GM23338 (cell line): ENCODE results near the gene CLDN11. TPM values are rescaled to one million over a fixed set of nuclear protein-coding genes. Genes with fewer than 3 reads are reported as not detected.

Experiments used
- ATAC-seq: fragments of 200-7000 bp; cut with Tn5 transposase; 3 replicates; pipeline ENCODE4 v1.9.1; 2020
- DNase-seq: peaks from one replicate; pipeline ENCODE4 v3.0.0-alpha.2; 2015; ENCODE audit warnings: low spot score
- H2AFZ ChIP-seq: fragments of 200-600 bp; sonication (generic); 2 replicates; pipeline ENCODE4 v1.8.0; 2016; ENCODE audit warnings: antibody characterized with exemption, mild to moderate bottlenecking, moderate library complexity
- H3F3A ChIP-seq: fragments of 200-600 bp; sonication (generic); replicated peaks from 2 replicates; pipeline ENCODE4 v1.8.0; 2017; ENCODE audit warnings: antibody characterized with exemption, mixed run types, low read depth
- H3K27ac ChIP-seq: fragments of 200-600 bp; sonication (generic); 2 replicates; pipeline ENCODE4 v1.6.1; 2016; ENCODE audit warnings: low read depth
- H3K27me3 ChIP-seq: fragments of 200-600 bp; sonication (generic); 2 replicates; pipeline ENCODE4 v1.8.0; 2016; ENCODE audit warnings: mild to moderate bottlenecking, mixed run types, moderate library complexity; ENCODE audit not compliant: insufficient read depth
- H3K36me3 ChIP-seq: fragments of 200-600 bp; sonication (generic); 2 replicates; pipeline ENCODE4 v1.8.0; 2016; ENCODE audit warnings: mild to moderate bottlenecking; ENCODE audit not compliant: insufficient read depth
- H3K4me1 ChIP-seq: fragments of 200-600 bp; sonication (generic); 2 replicates; pipeline ENCODE4 v1.8.0; 2016; ENCODE audit warnings: mild to moderate bottlenecking, moderate library complexity; ENCODE audit not compliant: insufficient read depth
- H3K4me2 ChIP-seq: fragments of 200-600 bp; sonication (generic); 2 replicates; pipeline ENCODE4 v1.7.1; 2017; ENCODE audit warnings: mixed run types
- H3K4me3 ChIP-seq: fragments of 200-600 bp; sonication (generic); 2 replicates; pipeline ENCODE4 v1.6.1; 2016; ENCODE audit warnings: mixed run types
- H3K79me2 ChIP-seq: fragments of 200-600 bp; sonication (generic); replicated peaks from 2 replicates; pipeline ENCODE4 v1.8.0; 2017; ENCODE audit warnings: mild to moderate bottlenecking; ENCODE audit not compliant: insufficient read depth
- H3K9me2 ChIP-seq: fragments of 200-600 bp; sonication (generic); 2 replicates; pipeline ENCODE4 v1.8.0; 2017; ENCODE audit not compliant: insufficient read depth
- H4K20me1 ChIP-seq: fragments of 200-600 bp; sonication (generic); replicated peaks from 2 replicates; pipeline ENCODE4 v1.8.0; 2017; ENCODE audit warnings: mild to moderate bottlenecking; ENCODE audit not compliant: insufficient read depth
- H3K27ac Mint-ChIP-seq: 2 replicates; pipeline ENCODE4 v1.8.0; 2020; ENCODE audit warnings: inconsistent platforms, mild to moderate bottlenecking, moderate library complexity, mixed read lengths
- H3K27me3 Mint-ChIP-seq: 3 replicates; pipeline ENCODE4 v1.8.0; 2022; ENCODE audit warnings: low read depth, mild to moderate bottlenecking, moderate library complexity, mixed read lengths, inconsistent platforms; ENCODE audit not compliant: insufficient read depth, poor library complexity
- H3K36me3 Mint-ChIP-seq: 3 replicates; pipeline ENCODE4 v1.8.0; 2021; ENCODE audit warnings: low read depth, mild to moderate bottlenecking, inconsistent platforms, moderate library complexity, mixed read lengths
- H3K4me1 Mint-ChIP-seq: 3 replicates; pipeline ENCODE4 v1.8.0; 2020; ENCODE audit warnings: mild to moderate bottlenecking, inconsistent platforms, mixed read lengths
- H3K4me3 Mint-ChIP-seq: 3 replicates; pipeline ENCODE4 v1.8.0; 2021; ENCODE audit warnings: moderate library complexity, mild to moderate bottlenecking, inconsistent platforms, mixed read lengths
- H3K9me3 Mint-ChIP-seq: 3 replicates; pipeline ENCODE4 v1.8.0; 2020; ENCODE audit warnings: moderate library complexity, mild to moderate bottlenecking, inconsistent platforms, mixed read lengths
- CREB1 ChIP-seq: fragments of 250-450 bp; sonication (Bioruptor Pico); IDR thresholded peaks from 2 replicates; pipeline ENCODE4 v1.5.0; 2020; ENCODE audit warnings: low read depth, mild to moderate bottlenecking, moderate library complexity
- ETS1 ChIP-seq: IDR thresholded peaks from 2 replicates; pipeline ENCODE4 v1.6.1; 2016; ENCODE audit warnings: antibody characterized with exemption
- EZH2 ChIP-seq: fragments of 200-600 bp; sonication (generic); IDR thresholded peaks from one replicate; pipeline ENCODE4 v1.8.0; 2017; ENCODE audit warnings: antibody characterized with exemption, mild to moderate bottlenecking, low read depth; ENCODE audit not compliant: unreplicated experiment
- EZH2phosphoT487 ChIP-seq: fragments of 200-600 bp; sonication (generic); IDR thresholded peaks from one replicate; pipeline ENCODE4 v1.8.1; 2018; ENCODE audit warnings: antibody characterized with exemption; ENCODE audit not compliant: unreplicated experiment
- JUNB ChIP-seq: IDR thresholded peaks from one replicate; pipeline ENCODE4 v1.6.1; 2016; ENCODE audit warnings: antibody characterized with exemption; ENCODE audit not compliant: unreplicated experiment
- NANOG ChIP-seq: IDR thresholded peaks from 2 replicates; pipeline ENCODE4 v1.6.1; 2016; ENCODE audit warnings: antibody characterized with exemption, borderline replicate concordance
- POLR2AphosphoS5 ChIP-seq: IDR thresholded peaks from 2 replicates; pipeline ENCODE4 v1.6.1; 2016; ENCODE audit warnings: antibody characterized with exemption, low read depth
- REST ChIP-seq: IDR thresholded peaks from one replicate; pipeline ENCODE4 v1.6.1; 2018; ENCODE audit warnings: antibody characterized with exemption; ENCODE audit not compliant: unreplicated experiment
- STAT1 ChIP-seq: IDR thresholded peaks from one replicate; pipeline ENCODE4 v1.6.1; 2016; ENCODE audit warnings: antibody characterized with exemption; ENCODE audit not compliant: unreplicated experiment
- ZNF114 ChIP-seq: fragments of 250-450 bp; sonication (Bioruptor Pico); IDR thresholded peaks from 2 replicates; pipeline ENCODE4 v1.5.0; 2020; ENCODE audit warnings: mild to moderate bottlenecking, moderate library complexity
- ZNF331 ChIP-seq: fragments of 250-450 bp; sonication (Bioruptor Pico); IDR thresholded peaks from 2 replicates; pipeline ENCODE4 v1.5.0; 2020; ENCODE audit warnings: low read depth, mild to moderate bottlenecking, moderate library complexity
- ZNF462 ChIP-seq: fragments of 250-450 bp; sonication (Bioruptor Pico); IDR thresholded peaks from 2 replicates; pipeline ENCODE4 v1.5.0; 2020; ENCODE audit warnings: mild to moderate bottlenecking, moderate library complexity
- polyA plus RNA-seq: library from polyadenylated mRNA; unstranded; fragments of >200 nt; fragmentation: Nextera tagmentation; extraction: Ambion mirVana; gene quantifications from 2 replicates; pipeline ENCODE4 v1.2.1, GENCODE V29; 2016
- total RNA-seq: library from RNA; depleted of rRNA; stranded (reverse); fragments of >200 nt; shearing (Covaris generic); gene quantifications from 2 replicates; pipeline ENCODE4 v1.2.3, GENCODE V29; 2014

The CLDN11 gene
- total and polyA plus RNA-seq, 2 experiments from 2014 or later, result 5.2 to 8.3 TPM

- Histone ChIP-seq H3F3A (no peaks in the 10 kb centered on the region), H3K4me2 (no peak overlapping the region), H4K20me1 (no peaks in the 10 kb centered on the region), H3K36me3 (no peaks in the 10 kb centered on the region), H2AFZ (no peak overlapping the region; the same call in 1 of the 2 replicates), H3K27me3 (peaks cover 6% of the 10 kb centered on the region), H3K9me2 (no peaks in the 10 kb centered on the region), H3K4me3 (no peak overlapping the region), H3K79me2 (no peaks in the 10 kb centered on the region), H3K27ac (no peak overlapping the region), H3K4me1 (no peaks in the 10 kb centered on the region; the same call in 1 of the 2 replicates)
- ATAC-seq (no peak; the same call in 1 of the 3 replicates), DNase-seq (no peak)
- H3K27ac Mint-ChIP-seq, result no peak overlapping the region
- H3K4me3 Mint-ChIP-seq, result no peak overlapping the region
- TF ChIP-seq CREB1 (CRISPR knock-in tag) (no peak), NANOG (no peak), EZH2phosphoT487 (no peak), ETS1 (no peak), REST (no peak), POLR2AphosphoS5 (no peak), ZNF462 (CRISPR knock-in tag) (no peak), ZNF114 (CRISPR knock-in tag) (no peak), ZNF331 (CRISPR knock-in tag) (no peak), EZH2 (no peak), JUNB (no peak), STAT1 (no peak)
- H3K36me3 Mint-ChIP-seq, result 0 out of 3 replicates have a peak, but pooled peaks cover 3% of the 10 kb centered on the region
- peaks cover 1% of the 10 kb centered on the region for H3K27me3 Mint-ChIP-seq
- H3K4me1 Mint-ChIP-seq, result peaks cover 21% of the 10 kb centered on the region
- H3K9me3 Mint-ChIP-seq, result no peaks in the 10 kb centered on the region
These were observed 7.7 kb downstream of the CLDN11 start for GRCh38 chr3:170426240-170426797.
